Body of pancreas (tissue), 4 donors: ENCODE results near the gene IREB2. TPM values are rescaled to one million over a fixed set of nuclear protein-coding genes. Genes with fewer than 3 reads are reported as not detected.

Experiments
- ATAC-seq: fragments of 150-250 bp; one replicate; pipeline ENCODE4 v1.9.1; 2016
- DNase-seq, 4 donors: peaks; one replicate each; pipeline ENCODE4 v3.0.0-alpha.2; 2019
- H3K27ac ChIP-seq, 4 donors: fragments of 200-600 bp; sonication (generic); 1 replicate in 3 of 4; 2 replicates in 1 of 4; pipeline versions ENCODE4 v1.5.1 to v1.6.1; 2016 to 2019; ENCODE audit warnings: mild to moderate bottlenecking in 1 of 4, mixed read lengths in 1 of 4, moderate library complexity in 1 of 4
- H3K27me3 ChIP-seq, 2 donors: fragments of 200-600 bp; sonication (generic); one replicate each; pipeline ENCODE4 v1.6.0; 2016; ENCODE audit warnings: mild to moderate bottlenecking in 1 of 2
- H3K36me3 ChIP-seq, 2 donors: fragments of 200-600 bp; sonication (generic); replicated peaks in 1 of 2; 2 replicates each; pipeline ENCODE4 v1.5.1; 2016; ENCODE audit warnings: low read depth in 2 of 2; ENCODE audit not compliant: insufficient read depth in 1 of 2
- H3K4me1 ChIP-seq: fragments of 200-600 bp; sonication (generic); one replicate; pipeline ENCODE4 v1.6.0; 2016
- H3K4me3 ChIP-seq, 2 donors: fragments of 200-600 bp; sonication (generic); 1 replicate in 1 of 2; 2 replicates in 1 of 2; pipeline ENCODE4 v1.5.1; 2016 to 2019
- H3K9me3 ChIP-seq, 3 donors: fragments of 200-600 bp; sonication (generic); 1 replicate in 2 of 3; 2 replicates in 1 of 3; pipeline ENCODE4 v1.5.1; 2016
- POLR2A ChIP-seq, 3 donors: fragments of 450-650 bp; IDR thresholded peaks; one replicate each; pipeline ENCODE4 v1.6.1; 2016; ENCODE audit warnings: antibody characterized with exemption in 3 of 3, mild to moderate bottlenecking in 2 of 3
- WGBS, 2 donors: methylation state at CpG; one replicate each; pipeline ENCODE4 v1.1.5; 2017; 5-methylcytosine and 5-hydroxymethylcytosine counted together
- intact Hi-C: fragments of 100-400 bp; cut with DNase I; formaldehyde crosslinking; loops from one replicate; pipeline ENCODE4 v1.15.1; 2023
- total RNA-seq, 2 donors: library from RNA; depleted of rRNA; stranded (reverse); fragments of >200 nt; gene quantifications; one replicate each; pipeline ENCODE4 v1.1.0, GENCODE V29; 2016
- TF ChIP-seq, protein P1 (sequence below), 7 experiments: fragments of 450-650 bp in 4 of 7; fragments of 200-600 bp in 3 of 7; sonication (generic) in 3 of 7; IDR thresholded peaks; one replicate each; pipeline ENCODE4 v1.5.1; 2016 to 2019; ENCODE audit warnings: antibody characterized with exemption in 7 of 7

The IREB2 gene, protein sequence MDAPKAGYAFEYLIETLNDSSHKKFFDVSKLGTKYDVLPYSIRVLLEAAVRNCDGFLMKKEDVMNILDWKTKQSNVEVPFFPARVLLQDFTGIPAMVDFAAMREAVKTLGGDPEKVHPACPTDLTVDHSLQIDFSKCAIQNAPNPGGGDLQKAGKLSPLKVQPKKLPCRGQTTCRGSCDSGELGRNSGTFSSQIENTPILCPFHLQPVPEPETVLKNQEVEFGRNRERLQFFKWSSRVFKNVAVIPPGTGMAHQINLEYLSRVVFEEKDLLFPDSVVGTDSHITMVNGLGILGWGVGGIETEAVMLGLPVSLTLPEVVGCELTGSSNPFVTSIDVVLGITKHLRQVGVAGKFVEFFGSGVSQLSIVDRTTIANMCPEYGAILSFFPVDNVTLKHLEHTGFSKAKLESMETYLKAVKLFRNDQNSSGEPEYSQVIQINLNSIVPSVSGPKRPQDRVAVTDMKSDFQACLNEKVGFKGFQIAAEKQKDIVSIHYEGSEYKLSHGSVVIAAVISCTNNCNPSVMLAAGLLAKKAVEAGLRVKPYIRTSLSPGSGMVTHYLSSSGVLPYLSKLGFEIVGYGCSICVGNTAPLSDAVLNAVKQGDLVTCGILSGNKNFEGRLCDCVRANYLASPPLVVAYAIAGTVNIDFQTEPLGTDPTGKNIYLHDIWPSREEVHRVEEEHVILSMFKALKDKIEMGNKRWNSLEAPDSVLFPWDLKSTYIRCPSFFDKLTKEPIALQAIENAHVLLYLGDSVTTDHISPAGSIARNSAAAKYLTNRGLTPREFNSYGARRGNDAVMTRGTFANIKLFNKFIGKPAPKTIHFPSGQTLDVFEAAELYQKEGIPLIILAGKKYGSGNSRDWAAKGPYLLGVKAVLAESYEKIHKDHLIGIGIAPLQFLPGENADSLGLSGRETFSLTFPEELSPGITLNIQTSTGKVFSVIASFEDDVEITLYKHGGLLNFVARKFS
- 10 to 100 TPM; 16.2 to 31.9 TPM for total RNA-seq

DNA sequence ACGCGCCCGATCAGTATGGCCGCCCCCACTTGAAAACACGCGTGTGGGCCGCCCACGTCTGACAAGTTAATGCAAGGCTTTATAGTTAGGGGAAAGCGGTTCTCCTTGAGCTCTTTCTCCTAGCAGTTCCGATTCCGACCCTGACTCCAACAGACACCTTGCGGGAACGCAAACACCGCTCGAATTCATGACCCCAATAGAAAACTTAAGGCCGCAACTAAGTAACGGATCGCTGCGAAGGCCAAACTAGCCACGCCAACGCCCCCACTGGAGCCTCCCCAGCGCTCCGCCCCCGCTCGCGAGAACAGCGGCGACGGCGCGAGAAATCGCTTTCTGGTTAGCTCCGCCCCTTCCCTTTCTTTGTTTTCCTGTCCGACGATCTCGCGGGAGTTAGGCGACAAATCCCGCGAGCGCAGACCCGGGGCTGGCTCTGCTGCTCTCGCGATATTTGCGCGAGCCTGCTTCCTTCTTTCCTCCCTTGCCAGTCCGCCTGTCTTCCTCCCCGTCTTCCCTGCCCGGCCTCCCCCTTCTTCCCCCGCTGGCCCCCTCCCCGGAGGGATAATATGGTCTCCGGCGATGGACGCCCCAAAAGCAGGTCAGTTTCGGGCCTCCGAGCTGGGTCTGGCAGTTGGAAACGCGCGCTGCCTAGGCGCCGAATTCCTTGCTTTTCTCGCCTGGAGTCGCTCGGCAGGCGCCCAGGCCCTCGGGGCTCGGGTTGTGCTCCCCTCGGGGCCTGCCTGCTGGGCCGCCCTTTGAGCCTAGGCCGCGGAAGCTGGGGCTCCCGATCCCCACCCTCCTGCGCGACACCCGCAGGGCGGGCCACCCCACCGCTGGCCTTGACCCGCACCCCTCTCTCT lies at the start of gene IREB2:
TSS of gene IREB2 (plus strand) at position 455 of the 857 bp plus-strand sequence. CDS start at position 577, 122 bp downstream.
- intact Hi-C loops: no loop called here
- no peaks in the 10 kb centered on the region for H3K9me3 ChIP-seq
- WGBS, 2 donors: 0% methylated on average over 58 to 77 of the region's 78 CpGs

DNA sequence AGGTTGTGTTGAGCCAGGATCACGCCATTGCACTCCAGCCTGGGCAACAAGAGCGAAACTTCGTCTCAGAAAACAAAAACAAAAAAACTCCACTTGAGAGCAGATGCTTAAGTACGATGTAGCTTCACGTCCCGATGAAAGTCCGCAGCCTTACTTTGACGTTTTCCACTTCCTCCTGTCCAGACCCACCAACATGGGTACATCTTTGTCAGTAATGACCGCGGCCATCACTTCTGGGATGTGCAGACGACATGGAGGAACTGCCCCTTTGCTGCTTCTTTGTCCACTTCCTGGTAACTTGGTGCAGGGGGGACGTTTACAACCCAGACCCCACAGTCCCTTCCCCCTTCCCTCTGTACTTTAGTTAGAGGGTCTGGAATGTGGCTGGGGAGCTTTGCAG lies 49.2 kb upstream of the IREB2 start:
- Histone ChIP-seq H3K27me3 (no peaks in the 10 kb centered on the region), H3K4me3 (no peak overlapping the region), H3K9me3 (no peaks in the 10 kb centered on the region), H3K4me1 (no peaks in the 10 kb centered on the region), H3K27ac (no peak overlapping the region), H3K36me3 (no peaks in the 10 kb centered on the region)
- WGBS, 2 donors: 61 to 75% methylated on average over 12 of the region's 12 CpGs
- no peak for DNase-seq
- TF ChIP-seq, protein P1, sequence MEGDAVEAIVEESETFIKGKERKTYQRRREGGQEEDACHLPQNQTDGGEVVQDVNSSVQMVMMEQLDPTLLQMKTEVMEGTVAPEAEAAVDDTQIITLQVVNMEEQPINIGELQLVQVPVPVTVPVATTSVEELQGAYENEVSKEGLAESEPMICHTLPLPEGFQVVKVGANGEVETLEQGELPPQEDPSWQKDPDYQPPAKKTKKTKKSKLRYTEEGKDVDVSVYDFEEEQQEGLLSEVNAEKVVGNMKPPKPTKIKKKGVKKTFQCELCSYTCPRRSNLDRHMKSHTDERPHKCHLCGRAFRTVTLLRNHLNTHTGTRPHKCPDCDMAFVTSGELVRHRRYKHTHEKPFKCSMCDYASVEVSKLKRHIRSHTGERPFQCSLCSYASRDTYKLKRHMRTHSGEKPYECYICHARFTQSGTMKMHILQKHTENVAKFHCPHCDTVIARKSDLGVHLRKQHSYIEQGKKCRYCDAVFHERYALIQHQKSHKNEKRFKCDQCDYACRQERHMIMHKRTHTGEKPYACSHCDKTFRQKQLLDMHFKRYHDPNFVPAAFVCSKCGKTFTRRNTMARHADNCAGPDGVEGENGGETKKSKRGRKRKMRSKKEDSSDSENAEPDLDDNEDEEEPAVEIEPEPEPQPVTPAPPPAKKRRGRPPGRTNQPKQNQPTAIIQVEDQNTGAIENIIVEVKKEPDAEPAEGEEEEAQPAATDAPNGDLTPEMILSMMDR (IDR thresholded peaks at IDR 0.05): no peak
- no peak for TF ChIP-seq POLR2A (IDR thresholded peaks at IDR 0.05)
- ATAC-seq: no peak
- intact Hi-C loops: no loop called here

More for the DNA sequence above, at the start of gene IREB2:
- ATAC-seq: peak; percentile 96
- Histone ChIP-seq H3K36me3 (peaks cover 0 to 2% of the 10 kb centered on the region in 2 donors), H3K27me3 (no peaks in the 10 kb centered on the region), H3K27ac (peak within 1 kb of the TSS; percentile 39 to 94 (median 91)), H3K4me1 (peaks cover 49% of the 10 kb centered on the region), H3K4me3 (peak within 1 kb of the TSS; percentile 91 to 92)
- peak; percentile 98 to 99 (median 98) for DNase-seq
- TF ChIP-seq, protein P1 (IDR thresholded peaks at IDR 0.05): peak in 1 of 7 experiments; percentile 12
- TF ChIP-seq POLR2A (IDR thresholded peaks at IDR 0.05): peak in 2 of 3 donors; percentile 76 to 78

DNA sequence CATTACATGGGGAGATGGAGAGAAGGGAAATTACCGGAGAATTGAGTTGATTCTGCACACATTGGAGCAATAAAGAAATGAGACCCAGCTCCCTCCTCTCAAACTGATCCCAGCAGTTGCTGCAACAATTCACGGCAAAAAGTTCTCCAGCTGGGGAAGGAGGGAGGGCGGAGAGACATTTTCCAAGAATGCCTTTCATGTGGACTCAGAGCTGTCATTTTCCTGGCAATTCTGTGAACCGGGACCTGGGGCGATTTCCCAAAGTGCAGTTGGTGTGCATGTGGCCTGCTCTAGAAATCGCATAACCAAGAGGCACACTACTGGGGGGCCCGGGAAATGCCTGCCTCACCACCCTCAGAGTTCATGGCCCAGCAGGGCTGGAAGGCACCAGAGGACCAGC lies 48.7 kb upstream of the IREB2 start:
- TF ChIP-seq, protein P1 (IDR thresholded peaks at IDR 0.05): no peak
- no peak for TF ChIP-seq POLR2A (IDR thresholded peaks at IDR 0.05)
- Histone ChIP-seq H3K9me3 (no peaks in the 10 kb centered on the region), H3K27me3 (no peaks in the 10 kb centered on the region), H3K27ac (no peak overlapping the region), H3K4me3 (no peak overlapping the region), H3K4me1 (no peaks in the 10 kb centered on the region), H3K36me3 (no peaks in the 10 kb centered on the region)
- DNase-seq (no peak), ATAC-seq (no peak)
- intact Hi-C loops: no loop called here
- WGBS, 2 donors: 55 to 60% methylated on average over 5 to 7 of the region's 7 CpGs

DNA sequence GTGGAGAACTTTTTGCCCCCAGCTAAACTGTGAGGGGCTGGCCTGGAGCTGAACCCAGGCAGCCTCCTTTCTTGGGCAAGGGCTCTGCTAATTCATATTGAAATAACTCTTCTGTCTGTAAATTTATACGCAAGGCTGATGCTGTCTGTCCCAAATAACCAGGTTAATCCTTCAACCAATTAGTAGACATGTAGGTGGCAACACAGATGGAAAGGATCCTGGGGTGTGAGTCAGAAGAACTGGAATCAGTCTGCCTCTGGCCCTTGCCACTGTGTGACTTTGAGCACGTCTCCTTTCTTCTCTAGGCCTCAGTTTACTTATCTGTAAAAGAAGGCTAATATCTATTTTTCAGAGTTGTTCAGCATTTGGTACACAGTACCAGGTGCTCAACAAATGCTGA lies 48.3 kb upstream of the IREB2 start:
- no peak for DNase-seq
- intact Hi-C loops: no loop called here
- Histone ChIP-seq H3K36me3 (no peaks in the 10 kb centered on the region), H3K4me1 (no peaks in the 10 kb centered on the region), H3K27ac (no peak overlapping the region), H3K9me3 (no peaks in the 10 kb centered on the region), H3K27me3 (no peaks in the 10 kb centered on the region), H3K4me3 (no peak overlapping the region)
- 80 to 90% methylated on average over 2 of the region's 2 CpGs for WGBS, 2 donors
- no peak for ATAC-seq
- TF ChIP-seq, protein P1 (IDR thresholded peaks at IDR 0.05): no peak
- TF ChIP-seq POLR2A (IDR thresholded peaks at IDR 0.05): no peak
